GM12891 (cell line): ENCODE data around the gene GRM7.

ENCODE experiments used
- POLR2A ChIP-seq: IDR thresholded peaks from 2 replicates; pipeline ENCODE4 v1.6.1; 2011; ENCODE audit warnings: low read depth, low read length, control low read depth
- SPI1 ChIP-seq: IDR thresholded peaks from 2 replicates; pipeline ENCODE4 v1.6.1; 2011; ENCODE audit warnings: low read depth, low read length, control low read depth
- TAF1 ChIP-seq: IDR thresholded peaks from 2 replicates; pipeline ENCODE4 v1.6.1; 2011; ENCODE audit warnings: low read depth, low read length, control low read depth

GRCh38 chr3:7382293-7383010, 521.5 kb downstream of the GRM7 start:
- TF ChIP-seq POLR2A = no peak
- TF ChIP-seq TAF1 = no peak
- TF ChIP-seq SPI1 = no peak
